Neural cell (in vitro differentiated cells): ENCODE measurements around the gene ZNF445. TPM values are rescaled to one million over a fixed set of nuclear protein-coding genes. Genes with fewer than 3 reads are reported as not detected.

Experiments
- H2AFZ ChIP-seq: fragments of 200-600, 300-800 bp; sonication (generic), shearing (Covaris generic); 2 replicates; pipeline ENCODE4 v1.6.0; 2014; ENCODE audit warnings: low read depth, mild to moderate bottlenecking, antibody characterized with exemption, low read length, moderate library complexity
- H3F3A ChIP-seq: fragments of 200-600 bp; shearing (Covaris generic); 2 replicates; pipeline ENCODE4 v1.6.1; 2016; ENCODE audit warnings: mild to moderate bottlenecking, moderate library complexity, mixed read lengths, antibody characterized with exemption, low read length; ENCODE audit not compliant: insufficient read depth, poor library complexity, severe bottlenecking
- H3K27ac ChIP-seq: fragments of 200-600, 300-800 bp; sonication (generic), shearing (Covaris generic); 2 replicates; pipeline ENCODE4 v1.5.1; 2014; ENCODE audit warnings: mild to moderate bottlenecking, low read length, moderate library complexity
- H3K27me3 ChIP-seq: fragments of 300-800, 200-600 bp; sonication (generic), shearing (Covaris generic); 2 replicates; pipeline ENCODE4 v1.6.0; 2014; ENCODE audit warnings: mild to moderate bottlenecking, low read depth, low read length, moderate library complexity; ENCODE audit not compliant: insufficient read depth
- H3K36me3 ChIP-seq: fragments of 300-800, 200-600 bp; sonication (generic), shearing (Covaris generic); 2 replicates; pipeline ENCODE4 v1.5.1; 2014; ENCODE audit warnings: mild to moderate bottlenecking, antibody characterized with exemption, low read length, moderate library complexity; ENCODE audit not compliant: insufficient read depth
- H3K4me2 ChIP-seq: fragments of 300-800, 200-600 bp; sonication (generic), shearing (Covaris generic); 2 replicates; pipeline ENCODE4 v1.6.0; 2014; ENCODE audit warnings: mild to moderate bottlenecking, low read length
- H3K4me3 ChIP-seq: fragments of 300-800, 200-600 bp; sonication (generic), shearing (Covaris generic); 2 replicates; pipeline ENCODE4 v1.5.1; 2014; ENCODE audit warnings: mild to moderate bottlenecking, low read length, moderate library complexity
- H3K79me2 ChIP-seq: fragments of 200-600 bp; shearing (Covaris generic); replicated peaks from 2 replicates; pipeline ENCODE4 v1.6.0; 2014; ENCODE audit warnings: mild to moderate bottlenecking, low read length, moderate library complexity; ENCODE audit not compliant: insufficient read depth
- H3K9ac ChIP-seq: fragments of 300-800, 200-600 bp; sonication (generic), shearing (Covaris generic); 2 replicates; pipeline ENCODE4 v1.6.1; 2016; ENCODE audit warnings: mild to moderate bottlenecking, low read length, mixed read lengths
- H3K9me2 ChIP-seq: fragments of 200-600 bp; shearing (Covaris generic); 2 replicates; pipeline ENCODE4 v1.6.1; 2016; ENCODE audit warnings: mild to moderate bottlenecking, low read length, mixed read lengths; ENCODE audit not compliant: insufficient read depth
- H3K9me3 ChIP-seq: fragments of 200-600, 300-800 bp; sonication (generic), shearing (Covaris generic); 2 replicates; pipeline ENCODE4 v1.6.1; 2016; ENCODE audit warnings: mild to moderate bottlenecking, mixed run types, low read length, moderate library complexity, mixed read lengths
- H4K20me1 ChIP-seq: fragments of 200-600 bp; shearing (Covaris generic); 2 replicates; pipeline ENCODE4 v1.6.1; 2016; ENCODE audit warnings: mild to moderate bottlenecking, mixed run types; ENCODE audit not compliant: insufficient read depth
- CTCF ChIP-seq: fragments of 450-650 bp; IDR thresholded peaks from 2 replicates; pipeline ENCODE4 v1.5.1; 2014; ENCODE audit warnings: antibody characterized with exemption, mild to moderate bottlenecking, moderate library complexity; ENCODE audit not compliant: poor library complexity, severe bottlenecking
- EP300 ChIP-seq: fragments of 450-650 bp; conservative IDR thresholded peaks from 2 replicates; pipeline ENCODE4 v1.6.1; 2014; ENCODE audit warnings: antibody characterized with exemption, mild to moderate bottlenecking, moderate library complexity; ENCODE audit not compliant: poor library complexity, severe bottlenecking
- EZH2 ChIP-seq: fragments of 200-600, 300-800 bp; shearing (Covaris generic), sonication (generic); IDR thresholded peaks from 2 replicates; pipeline ENCODE4 v1.6.1; 2014; ENCODE audit warnings: antibody characterized with exemption, low read length, borderline replicate concordance, mild to moderate bottlenecking; ENCODE audit not compliant: insufficient read depth, poor library complexity, severe bottlenecking
- MXI1 ChIP-seq: fragments of 450-650 bp; conservative IDR thresholded peaks from 2 replicates; pipeline ENCODE4 v1.6.1; 2014; ENCODE audit warnings: antibody characterized with exemption, mild to moderate bottlenecking; ENCODE audit not compliant: poor library complexity, severe bottlenecking
- POLR2AphosphoS5 ChIP-seq: IDR thresholded peaks from 2 replicates; pipeline ENCODE4 v1.6.1; 2012
- RAD21 ChIP-seq: fragments of 450-650 bp; conservative IDR thresholded peaks from 2 replicates; pipeline ENCODE4 v1.6.1; 2014; ENCODE audit warnings: antibody characterized with exemption, mild to moderate bottlenecking, moderate library complexity
- SMC3 ChIP-seq: fragments of 450-650 bp; conservative IDR thresholded peaks from 2 replicates; pipeline ENCODE4 v1.6.1; 2014; ENCODE audit warnings: antibody characterized with exemption, mild to moderate bottlenecking, moderate library complexity; ENCODE audit not compliant: poor library complexity
- TAF1 ChIP-seq: IDR thresholded peaks from 2 replicates; pipeline ENCODE4 v1.6.1; 2012; ENCODE audit warnings: low read depth
- polyA plus RNA-seq: library from polyadenylated mRNA; depleted of rRNA; stranded (reverse); fragments of >200 nt; gene quantifications from 2 replicates; pipeline ENCODE4 v1.2.3, GENCODE V29; 2014
- TF ChIP-seq, protein P1 (sequence below): IDR thresholded peaks from 2 replicates; pipeline ENCODE4 v1.6.1; 2012; ENCODE audit warnings: borderline replicate concordance

Gene ZNF445
- polyA plus RNA-seq, 1 donor from 2014 or later: 15.8 TPM

- no peaks in the 10 kb centered on the region for H3K9me3 ChIP-seq
- H3K27me3 ChIP-seq: no peaks in the 10 kb centered on the region
- TF ChIP-seq MXI1: no peak
- no peak for TF ChIP-seq RAD21
- TF ChIP-seq TAF1: no peak
- TF ChIP-seq POLR2AphosphoS5: no peak
- no peak for TF ChIP-seq EP300
- TF ChIP-seq CTCF: no peak
- no peak for TF ChIP-seq SMC3
- TF ChIP-seq EZH2: no peak
- TF ChIP-seq, protein P1, sequence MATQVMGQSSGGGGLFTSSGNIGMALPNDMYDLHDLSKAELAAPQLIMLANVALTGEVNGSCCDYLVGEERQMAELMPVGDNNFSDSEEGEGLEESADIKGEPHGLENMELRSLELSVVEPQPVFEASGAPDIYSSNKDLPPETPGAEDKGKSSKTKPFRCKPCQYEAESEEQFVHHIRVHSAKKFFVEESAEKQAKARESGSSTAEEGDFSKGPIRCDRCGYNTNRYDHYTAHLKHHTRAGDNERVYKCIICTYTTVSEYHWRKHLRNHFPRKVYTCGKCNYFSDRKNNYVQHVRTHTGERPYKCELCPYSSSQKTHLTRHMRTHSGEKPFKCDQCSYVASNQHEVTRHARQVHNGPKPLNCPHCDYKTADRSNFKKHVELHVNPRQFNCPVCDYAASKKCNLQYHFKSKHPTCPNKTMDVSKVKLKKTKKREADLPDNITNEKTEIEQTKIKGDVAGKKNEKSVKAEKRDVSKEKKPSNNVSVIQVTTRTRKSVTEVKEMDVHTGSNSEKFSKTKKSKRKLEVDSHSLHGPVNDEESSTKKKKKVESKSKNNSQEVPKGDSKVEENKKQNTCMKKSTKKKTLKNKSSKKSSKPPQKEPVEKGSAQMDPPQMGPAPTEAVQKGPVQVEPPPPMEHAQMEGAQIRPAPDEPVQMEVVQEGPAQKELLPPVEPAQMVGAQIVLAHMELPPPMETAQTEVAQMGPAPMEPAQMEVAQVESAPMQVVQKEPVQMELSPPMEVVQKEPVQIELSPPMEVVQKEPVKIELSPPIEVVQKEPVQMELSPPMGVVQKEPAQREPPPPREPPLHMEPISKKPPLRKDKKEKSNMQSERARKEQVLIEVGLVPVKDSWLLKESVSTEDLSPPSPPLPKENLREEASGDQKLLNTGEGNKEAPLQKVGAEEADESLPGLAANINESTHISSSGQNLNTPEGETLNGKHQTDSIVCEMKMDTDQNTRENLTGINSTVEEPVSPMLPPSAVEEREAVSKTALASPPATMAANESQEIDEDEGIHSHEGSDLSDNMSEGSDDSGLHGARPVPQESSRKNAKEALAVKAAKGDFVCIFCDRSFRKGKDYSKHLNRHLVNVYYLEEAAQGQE: no peak
- H3K27ac ChIP-seq: no peak overlapping the region
- H4K20me1 ChIP-seq: no peaks in the 10 kb centered on the region
- no peak overlapping the region for H2AFZ ChIP-seq
- no peak overlapping the region for H3K9ac ChIP-seq
- H3K4me2 ChIP-seq: no peak overlapping the region
- no peaks in the 10 kb centered on the region for H3K79me2 ChIP-seq
- H3K9me2 ChIP-seq: no peaks in the 10 kb centered on the region
- H3K36me3 ChIP-seq: no peaks in the 10 kb centered on the region
- H3F3A ChIP-seq: no peaks in the 10 kb centered on the region
- no peak overlapping the region for H3K4me3 ChIP-seq
Measured at GRCh38 chr3:44522494-44522933, 45.0 kb upstream of the ZNF445 start.

GRCh38 chr3:44521721-44522120, 44.3 kb upstream of the ZNF445 start:
- Histone ChIP-seq H2AFZ (no peak overlapping the region), H3K9ac (no peak overlapping the region), H3K4me3 (no peak overlapping the region), H3K79me2 (no peaks in the 10 kb centered on the region), H3K9me3 (no peaks in the 10 kb centered on the region), H3K9me2 (no peaks in the 10 kb centered on the region), H3K27me3 (no peaks in the 10 kb centered on the region), H3K4me2 (no peak overlapping the region), H3F3A (no peaks in the 10 kb centered on the region), H3K27ac (no peak overlapping the region), H3K36me3 (no peaks in the 10 kb centered on the region), H4K20me1 (no peaks in the 10 kb centered on the region)
- TF ChIP-seq POLR2AphosphoS5: no peak
- no peak for TF ChIP-seq EZH2
- TF ChIP-seq, protein P1: no peak
- no peak for TF ChIP-seq EP300
- no peak for TF ChIP-seq MXI1
- no peak for TF ChIP-seq SMC3
- no peak for TF ChIP-seq TAF1
- no peak for TF ChIP-seq RAD21
- no peak for TF ChIP-seq CTCF
